ENCODE data around the gene SORCS2. TPM values are rescaled to one million over a fixed set of nuclear protein-coding genes. Genes with fewer than 3 reads are reported as not detected.

SORCS2 gene
- total RNA-seq, 1 donor from 2014 or later: not detected

GRCh38 chr4:7774301-7775294 is 582.3 kb downstream of the SORCS2 start:
- ATAC-seq (ENCODE audit: low read depth): no peak
- Mint-ChIP-seq H3K9me3 (no peaks in the 10 kb centered on the region), H3K36me3 (ENCODE audit: low read depth) (no peaks in the 10 kb centered on the region), H3K27me3 (peaks cover 7% of the 10 kb centered on the region), H3K27ac (no peak overlapping the region), H3K4me3 (no peak overlapping the region), H3K4me1 (peaks cover 2% of the 10 kb centered on the region)
- DNase-seq: no peak
- ChIA-PET POLR2A (no interaction called here), CTCF (no interaction called here)
- no peak for TF ChIP-seq CTCF (IDR thresholded peaks at IDR 0.05)
- intact Hi-C loops (cut with micrococcal nuclease): no loop called here

- ChIA-PET CTCF (no interaction called here), POLR2A (no interaction called here)
- no peak for ATAC-seq (ENCODE audit: low read depth)
- Mint-ChIP-seq H3K36me3 (ENCODE audit: low read depth) (no peaks in the 10 kb centered on the region), H3K27ac (no peak overlapping the region), H3K4me3 (no peak overlapping the region), H3K27me3 (peaks cover 7% of the 10 kb centered on the region), H3K9me3 (no peaks in the 10 kb centered on the region), H3K4me1 (peaks cover 2% of the 10 kb centered on the region)
- DNase-seq: no peak
- intact Hi-C loops (cut with micrococcal nuclease): no loop called here
- TF ChIP-seq CTCF (IDR thresholded peaks at IDR 0.05): no peak
Observed at GRCh38 chr4:7775396-7775795, 583.1 kb downstream of the SORCS2 start.

GRCh38 chr4:7777017-7777710 is 584.8 kb downstream of the SORCS2 start:
- ATAC-seq (ENCODE audit: low read depth) (no peak), DNase-seq (no peak)
- TF ChIP-seq CTCF (IDR thresholded peaks at IDR 0.05): no peak
- intact Hi-C loops (cut with micrococcal nuclease): no loop called here
- no peaks in the 10 kb centered on the region for H3K9me3 Mint-ChIP-seq
- no peaks in the 10 kb centered on the region for H3K36me3 Mint-ChIP-seq (ENCODE audit: low read depth)
- H3K4me3 Mint-ChIP-seq: no peak overlapping the region
- ChIA-PET CTCF (no interaction called here), POLR2A (no interaction called here)
- peaks cover 5% of the 10 kb centered on the region for H3K27me3 Mint-ChIP-seq
- H3K4me1 Mint-ChIP-seq: no peaks in the 10 kb centered on the region
- H3K27ac Mint-ChIP-seq: no peak overlapping the region

GRCh38 chr4:7777871-7778509 is 585.7 kb downstream of the SORCS2 start:
- ChIA-PET CTCF (no interaction called here), POLR2A (no interaction called here)
- ATAC-seq (ENCODE audit: low read depth): no peak
- H3K36me3 Mint-ChIP-seq (ENCODE audit: low read depth): no peaks in the 10 kb centered on the region
- no peak for DNase-seq
- TF ChIP-seq CTCF (IDR thresholded peaks at IDR 0.05): no peak
- intact Hi-C loops (cut with micrococcal nuclease): no loop called here
- no peaks in the 10 kb centered on the region for H3K4me1 Mint-ChIP-seq
- H3K4me3 Mint-ChIP-seq: no peak overlapping the region
- H3K9me3 Mint-ChIP-seq: no peaks in the 10 kb centered on the region
- H3K27me3 Mint-ChIP-seq: peaks cover 5% of the 10 kb centered on the region
- H3K27ac Mint-ChIP-seq: no peak overlapping the region

Data from activated B cell treated with CpG ODN at 0.5 μM for 24 hours (primary cell).